Measurements from ENCODE around the gene RBMS3.

DNA sequence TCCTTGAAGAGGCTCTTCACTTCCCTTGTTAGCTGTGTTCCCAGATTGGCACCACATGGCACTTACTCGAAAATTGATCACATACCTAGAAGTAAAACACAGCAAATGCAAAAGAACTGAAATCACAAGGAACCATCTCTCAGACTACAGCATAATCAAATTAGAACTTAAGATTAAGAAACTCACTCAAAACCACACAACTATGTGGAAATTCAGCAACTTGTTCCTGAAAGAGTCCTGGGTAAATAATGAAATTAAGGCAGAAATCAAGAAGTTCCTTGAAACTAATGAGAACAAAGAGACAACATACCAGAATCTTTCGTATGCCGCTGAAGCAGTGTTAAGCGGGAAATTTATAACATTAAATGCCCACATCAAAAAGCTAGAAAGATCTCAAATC is 759.3 kb downstream of the RBMS3 start:
- no peak for TF ChIP-seq POLR2A (IDR thresholded peaks at IDR 0.05)
- no peak for TF ChIP-seq CTCF (IDR thresholded peaks at IDR 0.05)
